Measurements from ENCODE around the gene HEMK1.

The HEMK1 gene

DNA sequence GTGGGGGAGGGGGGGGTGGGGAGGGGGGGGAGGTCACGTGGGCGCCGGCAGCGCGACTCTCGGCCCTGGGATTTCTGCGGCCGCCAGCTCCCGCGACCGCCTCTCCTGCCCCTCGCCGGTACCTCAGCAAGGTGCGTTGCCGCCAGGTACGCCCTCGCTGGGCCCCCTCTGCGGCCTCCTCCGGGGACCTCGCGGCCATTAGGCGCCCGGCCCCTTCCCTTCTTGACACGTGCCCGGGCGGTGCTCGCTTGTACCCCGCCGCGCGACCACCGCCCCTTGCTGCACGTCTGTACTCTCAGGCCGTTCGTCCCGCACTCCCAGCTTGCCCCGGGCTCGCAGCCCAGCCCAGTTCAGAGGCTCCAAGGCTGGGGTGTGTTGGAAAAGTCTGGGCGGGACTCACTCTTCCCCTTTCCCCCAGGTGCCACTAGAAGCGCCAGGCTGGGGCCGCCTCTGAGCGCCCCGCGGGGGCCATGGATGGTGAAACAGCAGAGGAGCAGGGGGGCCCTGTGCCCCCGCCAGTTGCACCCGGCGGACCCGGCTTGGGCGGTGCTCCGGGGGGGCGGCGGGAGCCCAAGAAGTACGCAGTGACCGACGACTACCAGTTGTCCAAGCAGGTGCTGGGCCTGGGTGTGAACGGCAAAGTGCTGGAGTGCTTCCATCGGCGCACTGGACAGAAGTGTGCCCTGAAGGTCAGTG lies 47.9 kb downstream of the HEMK1 start, which contains the start of gene MAPKAPK3:
Gene MAPKAPK3 (plus strand): TSS at position 56 of the 696 bp plus-strand sequence. CDS start 415 bp downstream, at position 471.
- no peaks in the 10 kb centered on the region for H3K36me3 ChIP-seq (ENCODE audit: control insufficient read depth, insufficient read depth, low read length)
- H3K27ac ChIP-seq (ENCODE audit: low read length) = no peak within 1 kb of the TSS
- peaks cover 9% of the 10 kb centered on the region; the same call in 1 of the 2 replicates for H3K27me3 ChIP-seq (ENCODE audit: control insufficient read depth, insufficient read depth, low read length)
- no peaks in the 10 kb centered on the region for H3K9me3 ChIP-seq (ENCODE audit: control insufficient read depth, insufficient read depth, low read length)
- DNase-seq (ENCODE audit: low read depth, low spot score) = no peak
- no CpG with 5 or more reads among the region's 58 CpGs for WGBS (ENCODE audit: insufficient coverage, insufficient read length)
- H3K4me3 ChIP-seq (ENCODE audit: low read length) = peak within 1 kb of the TSS; percentile 63
- H3K4me1 ChIP-seq (ENCODE audit: control insufficient read depth, insufficient read depth, low read length) = no peaks in the 10 kb centered on the region; the same call in 1 of the 2 replicates

DNA sequence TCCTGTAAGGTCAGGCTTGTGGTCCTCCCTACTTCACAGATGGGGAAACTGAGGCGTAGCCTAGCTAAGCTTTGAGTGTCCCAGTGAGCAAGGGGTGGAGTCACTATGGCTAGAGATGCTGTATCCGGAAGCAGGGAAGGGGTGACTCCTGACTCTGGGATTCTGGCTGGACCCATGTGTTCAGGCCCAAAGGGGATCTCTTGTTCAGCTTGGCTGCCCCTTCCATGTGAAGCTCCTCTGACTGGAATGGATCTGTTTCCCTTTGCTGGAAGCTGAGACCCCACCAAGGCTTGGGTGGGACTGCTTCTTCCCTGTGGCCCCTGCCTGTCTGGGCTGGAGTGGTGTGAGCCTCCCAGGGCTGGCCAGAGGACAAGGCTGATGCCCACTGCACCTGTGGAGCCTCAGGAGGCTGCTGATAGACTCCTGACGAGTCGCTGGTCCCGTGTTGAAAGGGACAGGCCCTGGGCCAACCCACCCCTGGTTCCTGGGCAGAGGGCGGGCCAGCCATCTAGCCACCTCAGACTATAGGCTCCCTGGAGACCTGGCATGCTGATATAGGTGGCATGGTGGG lies 48.7 kb downstream of the HEMK1 start:
- Histone ChIP-seq H3K4me3 (ENCODE audit: low read length) (peak overlapping the region; percentile 63; the same call in 1 of the 2 replicates), H3K27me3 (ENCODE audit: control insufficient read depth, insufficient read depth, low read length) (peaks cover 5% of the 10 kb centered on the region; the same call in 1 of the 2 replicates), H3K9me3 (ENCODE audit: control insufficient read depth, insufficient read depth, low read length) (no peaks in the 10 kb centered on the region), H3K27ac (ENCODE audit: low read length) (no peak overlapping the region), H3K36me3 (ENCODE audit: control insufficient read depth, insufficient read depth, low read length) (no peaks in the 10 kb centered on the region), H3K4me1 (ENCODE audit: control insufficient read depth, insufficient read depth, low read length) (no peaks in the 10 kb centered on the region; the same call in 1 of the 2 replicates)
- DNase-seq (ENCODE audit: low read depth, low spot score) = no peak
- no CpG with 5 or more reads among the region's 6 CpGs for WGBS (ENCODE audit: insufficient coverage, insufficient read length)

DNA sequence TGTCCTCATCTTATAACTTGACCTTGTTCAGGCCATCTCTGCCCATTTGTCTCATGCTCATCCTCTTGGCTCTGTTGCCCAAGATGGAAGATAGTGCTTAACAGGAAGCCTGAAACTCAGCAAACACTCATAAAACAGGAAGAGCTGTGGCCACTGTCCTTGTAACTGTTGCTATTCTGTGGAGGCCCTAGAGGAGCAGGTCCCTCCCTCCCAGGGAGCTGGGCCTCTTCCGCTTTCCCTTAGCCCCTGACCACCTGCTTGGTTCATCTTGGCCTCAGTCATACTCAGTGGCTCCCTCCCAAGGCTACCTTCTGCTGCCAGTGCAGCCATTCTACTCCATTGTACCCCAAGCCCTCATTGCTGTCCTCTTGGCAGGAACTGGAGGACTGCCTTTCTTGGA lies 51.1 kb downstream of the HEMK1 start:
- DNase-seq (ENCODE audit: low read depth, low spot score) = no peak
- Histone ChIP-seq H3K27me3 (ENCODE audit: control insufficient read depth, insufficient read depth, low read length) (no peaks in the 10 kb centered on the region), H3K9me3 (ENCODE audit: control insufficient read depth, insufficient read depth, low read length) (no peaks in the 10 kb centered on the region), H3K27ac (ENCODE audit: low read length) (no peak overlapping the region), H3K4me1 (ENCODE audit: control insufficient read depth, insufficient read depth, low read length) (no peaks in the 10 kb centered on the region; the same call in 1 of the 2 replicates), H3K36me3 (ENCODE audit: control insufficient read depth, insufficient read depth, low read length) (no peaks in the 10 kb centered on the region), H3K4me3 (ENCODE audit: low read length) (no peak overlapping the region)
- no CpG with 5 or more reads among the region's 1 CpG for WGBS (ENCODE audit: insufficient coverage, insufficient read length)

- H3K9me3 ChIP-seq (ENCODE audit: control insufficient read depth, insufficient read depth, low read length) = no peaks in the 10 kb centered on the region
- no peak for DNase-seq (ENCODE audit: low read depth, low spot score)
- H3K27me3 ChIP-seq (ENCODE audit: control insufficient read depth, insufficient read depth, low read length) = no peaks in the 10 kb centered on the region
- no peak overlapping the region for H3K4me3 ChIP-seq (ENCODE audit: low read length)
- H3K27ac ChIP-seq (ENCODE audit: low read length) = no peak overlapping the region
- WGBS (ENCODE audit: insufficient coverage, insufficient read length) = no CpG with 5 or more reads among the region's 4 CpGs
- H3K36me3 ChIP-seq (ENCODE audit: control insufficient read depth, insufficient read depth, low read length) = no peaks in the 10 kb centered on the region
- H3K4me1 ChIP-seq (ENCODE audit: control insufficient read depth, insufficient read depth, low read length) = peaks cover 2% of the 10 kb centered on the region
These were observed 51.5 kb downstream of the HEMK1 start for GRCh38 chr3:50620820-50621219.

GRCh38 chr3:50622881-50623280 lies 53.6 kb downstream of the HEMK1 start:
- no peaks in the 10 kb centered on the region for H3K27me3 ChIP-seq (ENCODE audit: control insufficient read depth, insufficient read depth, low read length)
- H3K27ac ChIP-seq (ENCODE audit: low read length) = no peak overlapping the region
- no peak for DNase-seq (ENCODE audit: low read depth, low spot score)
- H3K4me1 ChIP-seq (ENCODE audit: control insufficient read depth, insufficient read depth, low read length) = peaks cover 5% of the 10 kb centered on the region
- H3K36me3 ChIP-seq (ENCODE audit: control insufficient read depth, insufficient read depth, low read length) = no peaks in the 10 kb centered on the region
- H3K9me3 ChIP-seq (ENCODE audit: control insufficient read depth, insufficient read depth, low read length) = no peaks in the 10 kb centered on the region
- H3K4me3 ChIP-seq (ENCODE audit: low read length) = no peak overlapping the region
- WGBS (ENCODE audit: insufficient coverage, insufficient read length) = no CpG with 5 or more reads among the region's 3 CpGs

DNA sequence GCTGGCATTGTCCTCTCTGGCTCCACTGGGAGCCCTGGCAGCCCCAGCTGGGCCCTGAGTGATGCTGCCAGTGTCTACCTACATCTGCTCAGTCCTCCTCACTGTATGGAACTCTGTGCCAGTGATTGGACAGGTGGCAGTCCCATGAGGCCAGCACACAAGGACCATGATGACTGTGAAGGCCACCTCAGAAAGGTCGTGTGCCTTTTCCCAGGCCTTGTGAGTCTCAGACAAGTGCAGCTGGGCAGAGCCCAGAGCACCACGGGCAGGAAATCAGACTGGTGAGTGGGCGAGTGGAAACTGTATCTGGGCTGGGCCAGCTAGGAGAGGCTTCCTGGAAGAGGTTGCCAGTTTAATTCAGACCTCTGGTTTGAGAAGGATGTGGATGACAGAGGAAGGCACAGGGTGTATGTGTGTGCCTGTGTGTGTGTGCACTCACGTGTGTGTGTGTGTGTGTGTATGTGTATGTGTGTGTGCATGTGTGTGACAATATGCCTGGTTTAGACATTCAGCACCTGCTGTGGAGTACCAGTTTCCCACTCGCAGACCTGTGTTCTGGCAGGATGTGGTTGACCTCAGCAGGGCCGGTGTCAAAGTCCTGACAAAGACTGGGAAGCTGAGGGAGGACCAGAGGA lies 54.6 kb downstream of the HEMK1 start:
- H3K36me3 ChIP-seq (ENCODE audit: control insufficient read depth, insufficient read depth, low read length) = no peaks in the 10 kb centered on the region
- DNase-seq (ENCODE audit: low read depth, low spot score) = no peak
- no peak overlapping the region for H3K27ac ChIP-seq (ENCODE audit: low read length)
- no peaks in the 10 kb centered on the region for H3K27me3 ChIP-seq (ENCODE audit: control insufficient read depth, insufficient read depth, low read length)
- no peaks in the 10 kb centered on the region for H3K9me3 ChIP-seq (ENCODE audit: control insufficient read depth, insufficient read depth, low read length)
- no CpG with 5 or more reads among the region's 6 CpGs for WGBS (ENCODE audit: insufficient coverage, insufficient read length)
- peaks cover 7% of the 10 kb centered on the region for H3K4me1 ChIP-seq (ENCODE audit: control insufficient read depth, insufficient read depth, low read length)
- no peak overlapping the region for H3K4me3 ChIP-seq (ENCODE audit: low read length)

DNA sequence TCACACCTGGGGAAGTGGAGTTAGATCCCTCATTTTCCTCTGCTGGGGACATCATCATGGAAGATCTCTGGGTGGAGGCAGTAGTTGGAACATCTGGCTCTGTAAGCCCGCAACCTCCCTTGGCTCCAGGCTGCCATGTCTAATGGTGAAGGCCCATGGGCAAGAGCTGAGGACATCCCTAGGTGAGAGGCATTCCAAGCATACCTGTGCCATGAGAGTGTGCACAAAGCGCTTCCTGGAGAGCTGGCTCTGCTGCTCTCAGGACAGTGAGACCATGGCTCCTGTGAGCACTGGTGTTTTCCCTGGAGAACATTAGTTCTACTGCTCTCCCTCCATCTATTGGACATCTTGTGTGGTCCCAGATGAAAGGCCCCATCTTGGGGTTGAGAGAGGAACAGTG lies 55.3 kb downstream of the HEMK1 start:
- DNase-seq (ENCODE audit: low read depth, low spot score) = no peak
- Histone ChIP-seq H3K4me1 (ENCODE audit: control insufficient read depth, insufficient read depth, low read length) (peaks cover 9% of the 10 kb centered on the region), H3K9me3 (ENCODE audit: control insufficient read depth, insufficient read depth, low read length) (no peaks in the 10 kb centered on the region), H3K36me3 (ENCODE audit: control insufficient read depth, insufficient read depth, low read length) (no peaks in the 10 kb centered on the region), H3K4me3 (ENCODE audit: low read length) (no peak overlapping the region), H3K27me3 (ENCODE audit: control insufficient read depth, insufficient read depth, low read length) (no peaks in the 10 kb centered on the region), H3K27ac (ENCODE audit: low read length) (no peak overlapping the region)
- no CpG with 5 or more reads among the region's 2 CpGs for WGBS (ENCODE audit: insufficient coverage, insufficient read length)

DNA sequence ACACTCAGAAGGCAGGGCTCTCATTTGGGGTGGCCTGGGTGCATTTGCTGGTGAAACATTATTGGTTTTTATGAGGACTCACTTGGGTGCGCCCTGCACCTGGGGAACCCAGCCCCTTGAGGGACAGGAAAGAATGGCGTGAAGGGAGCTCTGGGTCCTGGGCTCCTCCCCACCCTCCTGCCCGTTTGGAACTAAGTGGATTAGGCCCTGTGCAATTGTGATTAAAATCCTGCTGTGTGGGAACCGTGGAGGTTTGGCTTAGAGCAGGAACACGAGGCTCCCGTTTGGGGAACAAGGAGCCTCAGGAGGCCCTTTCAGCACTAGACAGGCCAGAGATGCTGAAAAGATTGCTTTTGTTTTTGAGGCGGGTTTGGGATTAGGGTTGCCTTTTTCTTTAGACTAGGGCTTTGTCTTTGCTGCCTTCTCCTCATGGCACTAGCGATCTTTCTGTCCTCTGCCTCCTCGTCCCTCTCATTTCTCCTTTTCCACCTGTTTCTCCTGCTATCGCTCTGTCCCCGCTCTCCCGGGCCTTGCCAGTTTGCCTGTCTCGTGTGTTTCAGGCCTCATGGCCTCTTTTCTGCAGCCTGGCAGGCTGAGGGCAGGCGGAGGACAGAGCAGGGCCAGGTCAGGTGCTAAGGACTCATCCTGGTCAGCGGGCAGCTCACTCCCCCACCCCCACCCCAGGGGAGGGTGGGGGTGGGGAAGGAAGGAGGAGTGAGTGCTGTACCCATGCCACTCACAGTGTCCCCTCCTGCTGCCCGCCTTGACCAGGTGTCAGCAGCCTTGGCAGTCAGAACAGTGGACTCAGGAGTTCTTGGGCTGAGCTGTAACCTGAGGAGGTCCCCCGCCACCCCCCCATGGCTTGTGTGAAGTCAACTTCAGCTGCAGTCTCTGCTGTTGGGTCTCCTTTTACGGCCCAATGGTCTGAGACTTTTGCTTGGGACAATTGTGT lies 56.2 kb downstream of the HEMK1 start:
- WGBS (ENCODE audit: insufficient coverage, insufficient read length) = no CpG with 5 or more reads among the region's 18 CpGs
- Histone ChIP-seq H3K4me1 (ENCODE audit: control insufficient read depth, insufficient read depth, low read length) (peaks cover 9% of the 10 kb centered on the region), H3K27me3 (ENCODE audit: control insufficient read depth, insufficient read depth, low read length) (no peaks in the 10 kb centered on the region), H3K9me3 (ENCODE audit: control insufficient read depth, insufficient read depth, low read length) (no peaks in the 10 kb centered on the region), H3K36me3 (ENCODE audit: control insufficient read depth, insufficient read depth, low read length) (no peaks in the 10 kb centered on the region), H3K27ac (ENCODE audit: low read length) (no peak overlapping the region), H3K4me3 (ENCODE audit: low read length) (no peak overlapping the region)
- no peak for DNase-seq (ENCODE audit: low read depth, low spot score)

DNA sequence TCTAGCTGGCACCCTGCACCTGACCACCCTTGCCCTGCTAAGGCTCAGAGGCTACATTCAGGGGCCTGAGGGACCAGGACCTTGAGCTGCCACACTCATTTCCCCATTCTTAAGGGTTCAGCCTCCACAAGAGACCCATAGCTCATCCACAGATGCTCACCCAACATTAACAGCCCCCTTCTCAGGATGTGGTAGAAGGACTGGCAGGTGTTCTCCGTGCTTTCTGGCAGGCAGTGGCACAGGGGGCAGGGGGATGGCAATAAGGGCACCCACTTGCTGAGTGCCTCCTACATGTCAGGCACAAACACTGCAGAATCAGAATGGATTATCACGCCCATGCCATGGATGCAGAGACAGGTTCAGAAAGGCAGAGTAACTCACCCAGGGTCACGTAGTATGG lies 57.1 kb downstream of the HEMK1 start:
- H3K4me1 ChIP-seq (ENCODE audit: control insufficient read depth, insufficient read depth, low read length) = peaks cover 9% of the 10 kb centered on the region
- H3K4me3 ChIP-seq (ENCODE audit: low read length) = no peak overlapping the region
- DNase-seq (ENCODE audit: low read depth, low spot score) = no peak
- H3K27ac ChIP-seq (ENCODE audit: low read length) = no peak overlapping the region
- H3K36me3 ChIP-seq (ENCODE audit: control insufficient read depth, insufficient read depth, low read length) = 0 out of 2 replicates have a peak, but pooled peaks cover 2% of the 10 kb centered on the region
- WGBS (ENCODE audit: insufficient coverage, insufficient read length) = no CpG with 5 or more reads among the region's 3 CpGs
- no peaks in the 10 kb centered on the region for H3K9me3 ChIP-seq (ENCODE audit: control insufficient read depth, insufficient read depth, low read length)
- no peaks in the 10 kb centered on the region for H3K27me3 ChIP-seq (ENCODE audit: control insufficient read depth, insufficient read depth, low read length)
